Mucosa of gallbladder (tissue), 1 donor: ENCODE data around the gene PIGQ. TPM values are rescaled to one million over a fixed set of nuclear protein-coding genes. Genes with fewer than 3 reads are reported as not detected.
A peak's percentile ranks its signal among the peaks of the same experiment; 100 is the strongest.
"Not testable (repeated sequence)": the region's sequence is repeated elsewhere in the genome, so short reads cannot be mapped to it uniquely, and the experiment has no call there.

Experiments
- DNase-seq: peaks from one replicate; pipeline ENCODE4 v3.0.0-alpha.2; 2020; ENCODE audit warnings: low spot score
- total RNA-seq: library from RNA; stranded (reverse); gene quantifications from one replicate; pipeline ENCODE4 v1.2.1, GENCODE V29; 2021
- donor health status: DM: no; HTN: no; CAD: no.

Gene PIGQ
- total RNA-seq, 1 donor from 2014 or later: 117 TPM

GRCh38 chr16:586047-586644 is 16.4 kb downstream of the PIGQ start:
- no peak for DNase-seq

DNA sequence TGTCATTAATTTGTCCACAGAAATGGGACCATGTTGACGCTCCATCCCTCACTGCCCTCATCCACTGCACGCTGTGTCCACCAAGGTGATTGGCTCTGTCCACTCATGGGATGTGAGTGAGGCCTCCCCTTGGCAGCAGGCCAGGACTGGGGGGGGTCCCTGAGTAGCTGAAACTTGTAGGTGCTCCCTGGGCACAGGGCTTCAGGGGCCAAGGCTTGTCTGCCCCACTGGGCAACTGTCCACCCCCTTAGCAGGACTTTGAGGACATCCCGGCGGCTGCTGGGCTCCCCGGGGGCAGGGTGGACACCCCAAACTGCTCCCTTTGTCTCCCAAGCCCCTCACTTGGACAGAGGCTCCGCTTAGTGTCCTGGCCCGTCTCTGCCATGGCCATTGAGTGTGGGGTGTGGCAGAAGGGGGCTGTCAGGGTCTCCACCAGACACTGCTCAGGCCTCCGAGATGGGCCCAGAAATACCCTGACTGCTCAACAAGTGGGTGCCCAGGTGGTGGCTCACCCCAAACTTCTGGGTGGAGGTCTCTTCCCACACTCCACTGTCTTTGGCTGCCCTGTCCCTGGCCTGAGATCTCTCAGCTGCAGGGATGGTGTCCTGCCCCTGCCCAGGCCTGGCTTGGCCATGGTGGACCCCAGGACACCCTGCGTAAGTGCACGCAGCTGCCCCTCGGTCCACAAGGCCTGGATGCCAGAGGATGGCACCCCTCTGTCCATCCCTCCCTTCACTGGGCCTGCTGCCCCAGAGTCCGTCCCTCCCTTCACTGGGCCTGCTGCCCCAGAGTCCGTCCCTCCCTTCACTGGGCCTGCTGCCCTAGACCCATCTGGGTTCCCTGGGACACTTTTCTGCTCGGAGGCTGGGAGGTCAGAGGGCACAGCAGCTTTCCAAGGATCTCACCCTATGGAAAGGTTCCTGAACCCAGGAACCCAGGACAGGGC is 17.1 kb downstream of the PIGQ start:
- no peak for DNase-seq

GRCh38 chr16:588639-588888 is 18.8 kb downstream of the PIGQ start:
- DNase-seq: no peak

- DNase-seq: peak; percentile 98
Measured at GRCh38 chr16:588889-589657, 19.3 kb downstream of the PIGQ start.

DNA sequence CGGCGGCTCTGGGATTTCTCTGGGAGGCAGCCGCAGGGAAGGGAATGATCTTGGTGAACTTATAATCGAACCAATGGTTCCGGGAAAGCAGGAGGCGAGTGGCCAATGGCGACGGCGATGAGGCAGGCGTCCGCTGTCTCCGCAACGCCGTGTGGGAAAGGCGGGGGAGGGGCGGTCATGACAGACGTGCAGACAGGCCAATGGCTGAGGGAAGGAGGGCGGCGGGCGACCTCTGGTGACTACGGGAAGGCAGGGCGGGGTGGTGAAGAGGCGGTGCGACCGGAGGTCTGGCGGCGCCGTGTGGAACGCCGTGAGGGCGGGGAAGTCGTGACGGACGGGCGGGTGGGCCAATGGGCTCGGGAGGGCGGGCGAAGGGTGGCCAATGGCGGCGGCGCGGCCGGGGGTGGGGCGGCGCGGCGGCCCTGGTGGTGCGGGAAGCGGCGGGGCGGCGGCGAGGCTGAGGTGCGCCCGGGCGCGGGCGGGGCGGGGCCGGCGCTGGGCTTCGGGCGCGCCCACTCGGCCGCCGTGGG is 20.0 kb downstream of the PIGQ start, which contains the start of gene RAB40C:
Gene RAB40C, plus strand, starts transcription at position 409 of the 530 bp plus-strand sequence. CDS start 226 bp downstream, outside the sequence.
- peak; percentile 99 for DNase-seq

- no peak for DNase-seq
Measured at GRCh38 chr16:590188-590814, 20.5 kb downstream of the PIGQ start.

- no peak for DNase-seq
Measured at GRCh38 chr16:590815-591200, 21.0 kb downstream of the PIGQ start.

DNA sequence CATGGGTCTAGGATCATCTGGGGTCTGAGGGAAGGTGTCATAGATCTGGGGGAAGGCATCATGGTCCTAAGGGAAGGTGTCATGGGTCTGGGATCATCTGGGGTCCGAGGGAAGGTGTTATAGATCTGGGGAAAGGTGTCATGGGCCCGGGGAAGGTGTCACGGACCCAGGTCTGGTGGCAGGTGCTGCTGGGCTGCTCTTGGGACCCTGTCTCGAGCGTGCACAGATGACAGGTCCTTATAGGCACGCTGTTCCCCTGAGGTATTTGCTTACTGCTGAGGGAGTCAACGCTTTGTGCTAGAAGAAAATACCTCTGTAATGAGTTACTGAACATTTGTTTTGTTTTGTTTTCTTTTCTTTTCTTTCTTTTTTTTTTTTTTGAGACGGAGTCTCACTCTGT is 21.5 kb downstream of the PIGQ start:
- DNase-seq: no peak

DNA sequence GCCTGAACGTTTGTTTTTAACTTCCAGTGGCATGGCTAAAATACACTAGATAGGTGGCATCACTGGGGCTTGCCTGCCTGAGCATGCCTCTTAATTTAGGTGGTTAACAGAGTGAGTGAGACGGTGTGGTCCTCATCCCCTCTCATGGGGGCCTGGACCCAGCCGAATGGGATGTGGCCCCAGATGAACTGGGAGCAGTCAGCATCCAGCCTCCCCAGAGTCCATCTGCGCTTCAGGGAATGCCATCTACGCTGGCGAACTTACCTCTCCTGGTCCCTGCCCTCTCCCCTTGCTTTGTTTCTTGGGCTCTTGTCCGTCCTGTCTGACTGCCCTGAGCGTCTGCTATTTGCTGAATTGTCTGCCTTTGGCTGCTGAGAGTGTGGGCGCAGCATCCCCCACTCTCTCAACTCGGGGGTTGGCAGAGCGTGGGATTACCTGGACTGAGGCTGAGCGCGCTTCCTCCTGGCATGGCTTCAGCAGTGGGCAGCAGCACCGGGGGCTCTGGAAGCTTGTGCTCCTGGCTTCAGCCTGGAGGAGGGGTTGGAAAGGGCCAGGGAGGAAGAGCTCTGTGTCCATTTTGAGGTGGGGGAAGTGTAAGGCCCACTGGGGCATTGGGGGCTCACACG is 22.2 kb downstream of the PIGQ start:
- DNase-seq: no peak

GRCh38 chr16:592518-593306 is 22.9 kb downstream of the PIGQ start:
- peak; percentile 58 for DNase-seq

- peak; percentile 81 for DNase-seq
Measured at GRCh38 chr16:593406-593805, 23.6 kb downstream of the PIGQ start.

GRCh38 chr16:593807-594206 is 24.0 kb downstream of the PIGQ start:
- DNase-seq: no peak

- no peak for DNase-seq
Measured at GRCh38 chr16:595094-595528, 25.3 kb downstream of the PIGQ start.

- peak; percentile 41 for DNase-seq
Measured at GRCh38 chr16:595942-596735, 26.4 kb downstream of the PIGQ start.

DNA sequence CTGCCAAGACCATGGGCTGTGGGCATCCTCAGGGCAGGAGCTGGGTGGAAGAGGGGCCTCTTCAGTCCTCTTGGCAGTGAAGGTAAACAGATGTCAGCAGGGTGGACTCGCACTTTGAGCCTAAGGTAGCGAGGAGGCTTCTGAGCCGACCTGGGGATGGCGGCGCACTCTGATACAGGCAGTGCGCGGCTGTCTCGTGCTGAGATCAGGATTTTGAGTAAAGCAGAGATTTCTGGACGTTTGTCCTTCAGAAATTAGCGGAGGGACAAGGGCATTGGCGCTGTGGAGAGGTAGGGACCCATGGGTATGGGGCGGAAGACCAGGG is 26.9 kb downstream of the PIGQ start:
- no peak for DNase-seq

GRCh38 chr16:597655-598054 is 27.9 kb downstream of the PIGQ start:
- DNase-seq: not testable (repeated sequence)

GRCh38 chr16:598823-599739 is 29.3 kb downstream of the PIGQ start:
- no peak for DNase-seq

DNA sequence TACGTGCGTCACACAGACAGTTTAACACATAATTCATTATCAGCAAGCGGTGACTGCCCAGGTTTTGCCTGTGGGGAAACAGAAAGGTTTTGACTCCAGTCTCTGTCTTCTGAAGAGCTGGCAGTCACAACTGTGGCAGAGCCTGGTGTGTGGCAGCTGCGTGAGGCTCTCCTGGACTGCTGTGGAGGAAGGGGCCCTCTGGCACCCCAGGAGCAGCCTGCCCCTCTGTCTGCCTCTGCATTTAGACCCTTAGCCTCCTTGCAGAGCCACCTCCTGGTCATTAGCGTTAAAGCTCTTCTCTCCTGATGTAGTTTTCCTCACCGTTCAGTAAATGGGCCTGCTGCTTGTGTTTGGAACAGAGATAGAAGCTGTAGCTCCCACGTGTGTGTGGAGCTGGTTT is 31.0 kb downstream of the PIGQ start:
- DNase-seq: no peak

DNA sequence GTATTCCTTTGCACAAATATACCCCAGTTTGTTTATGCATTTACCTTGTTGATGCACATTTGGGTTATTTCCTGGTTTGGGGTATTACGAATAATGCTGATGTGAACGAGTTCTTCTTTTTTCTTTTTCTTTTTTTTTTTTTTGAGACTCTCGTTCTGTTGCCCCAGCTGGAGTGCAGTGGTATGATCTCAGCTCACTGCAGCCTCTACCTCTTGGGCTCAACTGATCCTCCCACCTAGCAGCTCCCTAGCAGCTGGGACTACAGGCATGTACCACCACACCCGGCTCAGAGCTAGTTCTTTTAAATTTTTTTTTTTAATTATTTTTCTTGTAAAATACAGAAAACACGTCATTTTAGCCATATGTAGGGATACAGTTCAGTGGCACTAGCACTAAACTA is 34.2 kb downstream of the PIGQ start:
- no peak for DNase-seq
